Peyer's patch (tissue), 4 donors: ENCODE results near the gene NRXN3.

ENCODE experiments used
- POLR2A ChIP-seq, 2 donors: fragments of 450-650 bp; IDR thresholded peaks; one replicate each; pipeline ENCODE4 v1.5.1; 2017; ENCODE audit warnings: antibody characterized with exemption in 2 of 2, mild to moderate bottlenecking in 2 of 2, moderate library complexity in 2 of 2
- TF ChIP-seq, protein P1 (sequence below), 6 experiments: fragments of 450-650 bp in 4 of 6; fragments of 200-600 bp in 2 of 6; sonication (generic) in 1 of 6; IDR thresholded peaks; one replicate each; pipeline ENCODE4 v1.5.1; 2017 to 2019; ENCODE audit warnings: antibody characterized with exemption in 6 of 6, mild to moderate bottlenecking in 3 of 6, moderate library complexity in 1 of 6

DNA sequence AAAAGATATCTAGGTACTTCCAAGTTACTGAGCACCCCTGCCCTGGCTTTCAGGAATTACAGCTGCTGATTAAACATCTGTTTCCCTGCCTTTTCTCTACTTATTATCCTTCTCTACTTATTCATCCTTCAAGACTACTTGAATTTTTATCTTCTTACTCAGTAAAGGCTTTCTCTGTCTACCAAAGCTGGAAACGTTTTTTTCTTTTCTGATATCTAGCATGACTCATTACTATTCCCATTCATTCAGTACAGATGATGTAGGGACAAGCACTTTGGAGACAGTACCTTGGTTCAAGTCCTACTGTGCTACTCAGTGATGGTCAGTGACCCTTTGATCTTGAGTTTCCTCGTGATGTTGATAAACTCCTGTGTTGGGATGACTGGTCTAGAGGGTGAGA lies 848.7 kb downstream of the NRXN3 start:
- TF ChIP-seq, protein P1, sequence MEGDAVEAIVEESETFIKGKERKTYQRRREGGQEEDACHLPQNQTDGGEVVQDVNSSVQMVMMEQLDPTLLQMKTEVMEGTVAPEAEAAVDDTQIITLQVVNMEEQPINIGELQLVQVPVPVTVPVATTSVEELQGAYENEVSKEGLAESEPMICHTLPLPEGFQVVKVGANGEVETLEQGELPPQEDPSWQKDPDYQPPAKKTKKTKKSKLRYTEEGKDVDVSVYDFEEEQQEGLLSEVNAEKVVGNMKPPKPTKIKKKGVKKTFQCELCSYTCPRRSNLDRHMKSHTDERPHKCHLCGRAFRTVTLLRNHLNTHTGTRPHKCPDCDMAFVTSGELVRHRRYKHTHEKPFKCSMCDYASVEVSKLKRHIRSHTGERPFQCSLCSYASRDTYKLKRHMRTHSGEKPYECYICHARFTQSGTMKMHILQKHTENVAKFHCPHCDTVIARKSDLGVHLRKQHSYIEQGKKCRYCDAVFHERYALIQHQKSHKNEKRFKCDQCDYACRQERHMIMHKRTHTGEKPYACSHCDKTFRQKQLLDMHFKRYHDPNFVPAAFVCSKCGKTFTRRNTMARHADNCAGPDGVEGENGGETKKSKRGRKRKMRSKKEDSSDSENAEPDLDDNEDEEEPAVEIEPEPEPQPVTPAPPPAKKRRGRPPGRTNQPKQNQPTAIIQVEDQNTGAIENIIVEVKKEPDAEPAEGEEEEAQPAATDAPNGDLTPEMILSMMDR (IDR thresholded peaks at IDR 0.05), result no peak
- TF ChIP-seq POLR2A (IDR thresholded peaks at IDR 0.05), result no peak
